Globus pallidus (tissue), 1 donor: ENCODE measurements around the gene STK40.

Source experiments
- DNase-seq: peaks from one replicate; pipeline ENCODE4 v3.0.0-alpha.2; 2015; ENCODE audit warnings: low spot score

STK40 gene

DNA sequence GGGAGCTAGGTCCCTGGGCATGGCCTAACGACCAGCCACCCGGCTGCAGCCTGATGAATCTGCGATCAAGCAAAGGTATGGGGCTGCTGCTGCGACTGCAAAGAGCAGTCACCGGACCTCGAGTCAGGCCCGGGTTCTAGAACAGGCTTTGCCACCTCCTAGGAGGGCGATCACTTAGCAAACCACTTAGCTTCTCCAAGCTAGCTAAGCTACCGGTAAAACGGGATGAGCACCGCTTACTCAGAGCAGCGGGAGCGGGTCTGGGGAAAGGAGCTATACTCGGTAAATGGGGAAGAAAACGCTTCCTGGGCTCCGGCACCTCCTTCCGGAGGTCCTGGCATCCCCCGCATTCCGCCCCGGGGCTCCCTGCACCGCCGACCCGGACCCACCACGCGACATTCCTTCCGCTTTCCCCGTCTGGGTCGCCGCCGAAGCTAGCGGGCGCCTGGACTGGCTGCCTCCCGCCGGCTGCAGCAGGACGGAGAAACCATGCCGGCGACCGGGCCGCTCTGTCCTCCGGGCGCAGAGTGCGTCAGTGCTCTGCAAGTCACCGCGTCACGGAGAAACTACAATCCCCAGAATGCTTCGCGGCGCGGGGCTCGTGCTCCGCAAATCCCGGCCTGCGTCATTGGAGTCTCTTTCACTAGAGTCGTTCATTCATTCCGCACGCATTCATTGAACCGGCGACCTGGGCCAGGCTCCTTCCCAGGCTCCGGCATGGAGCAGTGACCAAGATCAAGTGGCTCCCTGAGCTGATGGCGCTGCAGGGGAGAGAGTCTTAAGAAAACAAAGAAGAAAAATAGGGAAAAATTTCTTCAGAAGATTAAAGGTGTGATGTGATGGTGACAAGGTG lies 11.9 kb upstream of the STK40 start, which contains the start of gene LSM10:
Gene LSM10, minus strand, starts transcription at position 531 of the 853 bp plus-strand sequence. CDS start 3,779 bp downstream, outside the sequence.
- DNase-seq, result peak; percentile 93

- no peak for DNase-seq
Measured at GRCh38 chr1:36397083-36397377, 11.3 kb upstream of the STK40 start.

- no peak for DNase-seq
Measured at GRCh38 chr1:36396359-36396758, 10.6 kb upstream of the STK40 start.

GRCh38 chr1:36393686-36394085 lies 8.0 kb upstream of the STK40 start:
- no peak for DNase-seq

- no peak for DNase-seq
Measured at GRCh38 chr1:36392836-36393235, 7.1 kb upstream of the STK40 start.

- no peak for DNase-seq
Measured at GRCh38 chr1:36391271-36391670, 5.5 kb upstream of the STK40 start.

GRCh38 chr1:36390411-36390810 lies 4.7 kb upstream of the STK40 start:
- no peak for DNase-seq

DNA sequence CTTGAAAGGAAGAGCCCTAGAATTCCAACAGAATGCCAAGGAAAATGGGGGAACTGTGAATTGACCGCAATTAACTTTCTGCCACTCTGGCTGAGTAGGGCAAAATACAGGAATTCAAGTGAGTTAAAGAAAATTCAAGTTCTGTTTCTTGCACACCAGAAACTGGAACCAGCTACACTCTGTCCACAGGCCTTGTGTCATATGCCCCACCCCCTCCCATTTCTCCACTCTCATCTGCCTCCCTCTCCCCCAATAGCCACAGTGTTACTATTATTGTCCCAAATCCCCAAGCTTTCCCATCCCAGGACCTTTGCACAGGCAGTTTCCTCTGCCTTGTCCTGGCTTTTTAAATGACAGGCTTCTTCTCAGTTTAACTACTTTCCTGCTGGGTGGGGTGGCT lies 4.3 kb upstream of the STK40 start:
- DNase-seq, result no peak

DNA sequence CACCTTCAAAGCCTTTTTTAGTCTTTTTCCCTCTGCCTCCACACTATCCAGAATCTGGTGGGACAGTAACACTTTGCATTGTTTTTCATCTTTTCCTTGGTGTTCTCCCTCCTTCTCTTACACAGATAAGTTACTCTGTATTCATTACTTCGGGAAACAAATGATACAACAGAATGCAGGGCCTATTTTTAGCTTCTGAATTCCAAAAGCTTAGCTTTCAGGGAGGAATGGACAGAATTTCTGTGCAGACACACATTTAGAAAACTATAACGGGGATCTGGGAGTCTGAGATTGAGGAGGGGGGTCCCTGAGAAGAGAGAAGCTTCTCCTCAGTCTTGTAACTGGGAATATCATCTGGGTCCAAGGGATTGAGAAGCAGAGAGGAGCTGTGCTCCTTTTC lies 3.5 kb upstream of the STK40 start:
- DNase-seq, result no peak

GRCh38 chr1:36387141-36387949 lies 1.6 kb upstream of the STK40 start:
- DNase-seq, result no peak

GRCh38 chr1:36386265-36387140 lies 779 bp upstream of the STK40 start:
- DNase-seq, result peak; percentile 88

DNA sequence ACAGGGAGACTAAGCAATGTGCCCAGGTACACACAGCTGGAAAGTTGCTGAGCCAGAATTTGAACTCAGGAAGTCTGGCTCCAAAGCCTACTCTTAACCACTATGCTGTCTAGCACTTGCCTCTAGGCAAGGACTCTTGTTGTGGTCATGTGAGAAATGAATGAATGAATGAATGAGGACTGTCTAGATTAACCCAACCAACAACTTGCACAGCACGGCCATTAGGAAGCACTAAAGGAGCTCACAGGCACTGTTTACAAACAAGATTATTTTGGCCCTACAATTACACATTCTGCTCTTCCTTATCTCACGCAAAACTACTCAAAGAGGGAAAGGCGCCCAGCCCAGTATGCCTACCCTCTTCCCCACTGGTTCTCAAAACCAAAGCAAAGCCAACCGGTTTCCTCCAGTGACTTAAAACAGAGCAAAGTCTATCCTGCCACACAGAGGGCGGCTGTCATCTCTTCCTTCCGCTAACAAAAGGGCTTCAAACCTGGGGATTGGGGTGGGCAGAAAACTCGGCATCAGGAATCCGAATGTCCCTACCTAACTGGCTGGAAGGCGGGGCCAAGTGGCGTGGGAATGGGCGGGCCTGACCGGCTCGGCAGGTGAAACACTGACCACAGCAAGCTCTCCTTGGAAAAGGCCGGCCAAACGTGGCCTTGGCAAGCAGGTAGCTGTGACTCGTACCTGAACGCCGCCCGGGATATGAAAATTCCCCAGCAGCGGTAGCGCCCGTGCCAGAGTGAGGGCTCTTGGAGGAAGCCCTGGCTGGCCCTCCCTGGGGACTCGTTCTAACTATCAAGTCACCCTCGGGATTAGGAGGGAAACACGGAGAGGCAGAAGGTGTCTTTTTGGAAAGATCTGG lies 948 bp downstream of the STK40 start:
- DNase-seq, result no peak

DNA sequence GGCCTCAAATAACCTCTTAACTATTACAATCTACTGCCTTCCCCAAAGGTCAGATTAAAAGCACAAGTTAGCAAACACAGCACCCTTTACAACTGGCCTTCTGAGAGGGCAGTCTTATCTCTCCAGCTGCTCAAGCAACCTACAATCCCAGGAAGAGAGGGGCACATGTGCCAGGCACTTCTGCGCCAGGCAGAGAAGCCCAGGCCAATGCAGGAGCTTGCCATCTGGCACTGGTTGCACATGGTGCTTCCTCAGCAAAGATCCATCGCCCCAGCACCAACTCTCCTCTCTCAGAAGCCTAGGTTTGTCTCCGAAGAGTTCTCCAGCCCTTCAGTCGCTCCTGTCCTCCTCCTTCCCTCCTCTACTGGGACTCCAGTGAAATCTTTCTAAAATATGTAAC lies 2.5 kb downstream of the STK40 start:
- no peak for DNase-seq

- DNase-seq, result no peak
Measured at GRCh38 chr1:36382669-36383068, 3.1 kb downstream of the STK40 start.

GRCh38 chr1:36382231-36382630 lies 3.5 kb downstream of the STK40 start:
- no peak for DNase-seq

DNA sequence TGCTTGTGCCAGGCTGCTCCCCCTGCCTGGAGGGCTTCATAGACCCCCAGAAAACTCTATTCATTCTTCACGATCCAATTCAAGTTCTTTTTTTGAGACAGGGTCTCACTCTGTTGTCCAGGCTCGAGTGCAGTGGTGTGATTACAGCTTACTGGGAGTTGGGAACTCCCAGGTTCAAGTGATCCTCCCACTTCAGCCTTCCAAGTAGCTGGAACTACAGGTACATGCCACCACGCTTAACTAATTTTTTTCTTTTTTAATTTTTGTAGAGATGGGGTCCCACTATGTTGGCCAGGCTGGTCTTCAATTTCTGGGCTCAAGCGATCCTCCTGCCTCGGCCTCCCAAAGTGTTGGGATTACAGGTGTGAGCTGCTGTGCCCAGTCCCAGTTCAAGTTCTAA lies 4.3 kb downstream of the STK40 start:
- DNase-seq, result no peak

- no peak for DNase-seq
Measured at GRCh38 chr1:36380782-36381181, 4.9 kb downstream of the STK40 start.

DNA sequence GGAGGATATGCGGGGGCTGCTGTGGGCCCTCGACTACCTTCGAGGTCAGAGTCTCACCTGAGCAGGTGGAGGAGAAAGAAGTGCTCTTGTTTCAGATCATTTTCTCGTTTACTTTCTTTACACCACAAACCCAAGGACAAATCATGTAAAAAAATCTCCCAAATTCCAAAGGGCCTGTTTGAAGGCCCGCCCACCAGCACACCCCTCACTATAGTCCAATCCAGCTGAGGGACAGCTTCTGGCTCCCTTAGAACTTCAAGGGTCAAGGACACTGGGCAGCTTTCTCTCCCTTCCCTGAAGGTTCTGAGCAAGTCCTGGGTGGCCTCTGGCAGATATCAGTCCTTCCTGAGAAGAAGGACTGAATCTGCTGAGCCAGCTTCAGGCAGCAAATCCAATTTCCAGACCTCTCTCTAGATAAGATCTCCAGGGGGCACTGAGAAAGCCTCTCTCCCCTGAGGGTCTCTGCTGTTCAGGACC lies 5.5 kb downstream of the STK40 start:
- DNase-seq, result no peak

DNA sequence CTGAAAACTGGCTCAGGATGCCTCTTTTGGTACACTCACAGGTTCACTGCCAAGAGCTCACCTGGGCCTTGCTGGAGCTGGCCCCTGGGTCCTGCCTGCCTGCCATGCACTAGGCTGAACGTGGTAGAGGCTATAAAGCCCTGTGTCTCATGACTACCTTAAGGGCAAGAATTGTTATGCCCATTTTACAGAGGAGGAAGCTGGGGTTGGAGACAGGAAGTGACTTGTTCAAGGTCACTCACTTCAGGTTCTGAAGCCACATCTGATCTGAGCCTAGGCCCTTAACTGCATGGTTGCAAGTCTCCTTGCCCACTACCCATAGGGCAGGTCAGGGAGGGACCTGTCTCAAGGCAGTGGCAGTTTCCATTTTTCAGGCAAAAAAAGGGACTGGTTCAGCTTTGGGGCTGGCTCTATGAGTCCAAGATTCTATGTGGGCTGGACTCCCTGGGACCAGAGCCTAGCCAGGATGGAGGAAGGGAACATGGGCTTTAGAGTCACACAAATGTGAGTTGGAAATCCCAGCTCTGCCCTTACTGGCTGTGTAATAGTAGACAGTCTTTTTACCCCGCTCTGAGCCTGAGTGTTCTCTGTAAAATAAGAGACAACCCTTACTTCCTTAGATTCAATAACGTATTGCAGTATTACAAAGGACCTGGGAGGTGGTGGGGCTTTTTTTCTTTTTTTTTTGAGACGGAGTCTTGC lies 7.8 kb downstream of the STK40 start:
- DNase-seq, result no peak

GRCh38 chr1:36372617-36373016 lies 13.1 kb downstream of the STK40 start:
- no peak for DNase-seq
